Thoracic aorta (tissue), 2 donors: Measurements from ENCODE around the gene KLC4. TPM values are rescaled to one million over a fixed set of nuclear protein-coding genes. Genes with fewer than 3 reads are reported as not detected.
"Not testable (repeated sequence)": the region's sequence is repeated elsewhere in the genome, so short reads cannot be mapped to it uniquely, and the experiment has no call there.

Experiments used
- ATAC-seq: fragments of 150-250 bp; one replicate; pipeline ENCODE4 v1.8.0; 2017; ENCODE audit warnings: low read depth; ENCODE audit not compliant: insufficient number of reproducible peaks, low FRiP score
- DNase-seq: peaks from one replicate; pipeline ENCODE4 v3.0.0-alpha.2; 2020; ENCODE audit warnings: low spot score
- H3K27ac ChIP-seq, 2 donors: fragments of 200-600 bp; sonication (generic); 1 replicate in 1 of 2; 2 replicates in 1 of 2; pipeline ENCODE4 v1.5.1; 2016; ENCODE audit warnings: mild to moderate bottlenecking in 2 of 2, moderate library complexity in 2 of 2
- H3K27me3 ChIP-seq: fragments of 200-600 bp; sonication (generic); replicated peaks from 2 replicates; pipeline ENCODE4 v1.6.0; 2016; ENCODE audit warnings: mild to moderate bottlenecking; ENCODE audit not compliant: insufficient read depth
- H3K36me3 ChIP-seq: fragments of 200-600 bp; sonication (generic); one replicate; pipeline ENCODE4 v1.5.1; 2016
- H3K4me1 ChIP-seq, 2 donors: fragments of 200-600 bp; sonication (generic); 1 replicate in 1 of 2; 2 replicates in 1 of 2; pipeline versions ENCODE4 v1.5.1 to v1.6.0; 2016; ENCODE audit warnings: low read depth in 2 of 2, mild to moderate bottlenecking in 1 of 2; ENCODE audit not compliant: control insufficient read depth in 1 of 2
- H3K4me3 ChIP-seq: fragments of 200-600 bp; sonication (generic); 2 replicates; pipeline ENCODE4 v1.5.1; 2016; ENCODE audit warnings: mild to moderate bottlenecking
- H3K9me3 ChIP-seq: fragments of 200-600 bp; sonication (generic); 2 replicates; pipeline ENCODE4 v1.5.1; 2016
- total RNA-seq, 2 donors: library from RNA; depleted of rRNA; stranded (reverse); fragments of >200 nt; gene quantifications; one replicate each; pipeline versions ENCODE4 v1.1.0 to v1.2.3, GENCODE V29; 2016
- TF ChIP-seq, protein P1 (sequence below): fragments of 200-600 bp; sonication (generic); IDR thresholded peaks from one replicate; pipeline ENCODE4 v1.5.1; 2019; ENCODE audit warnings: antibody characterized with exemption

The KLC4 gene
- total RNA-seq, 2 donors from 2014 or later = 22.9 to 33.5 TPM

DNA sequence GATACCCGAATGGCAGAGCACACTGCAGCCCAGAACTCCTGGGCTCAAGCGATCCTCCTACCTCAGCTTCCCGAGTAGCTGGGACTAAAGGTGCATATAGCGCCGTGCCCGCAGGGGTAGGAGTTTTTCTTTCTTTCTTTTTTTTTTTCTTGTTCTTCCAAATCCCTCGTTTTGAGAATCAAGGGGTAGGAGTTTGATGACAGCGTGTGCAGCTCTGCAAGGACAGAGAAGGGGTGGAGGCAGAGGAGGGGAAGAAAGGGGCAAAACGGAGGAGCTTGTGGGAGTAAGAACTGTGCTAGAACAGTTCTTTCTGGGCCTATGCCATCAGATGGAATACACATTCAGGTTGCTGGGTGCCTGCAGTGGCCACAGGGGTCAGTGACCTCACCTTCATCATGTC lies 22.7 kb upstream of the KLC4 start:
- H3K4me3 ChIP-seq = no peak overlapping the region
- TF ChIP-seq, protein P1, sequence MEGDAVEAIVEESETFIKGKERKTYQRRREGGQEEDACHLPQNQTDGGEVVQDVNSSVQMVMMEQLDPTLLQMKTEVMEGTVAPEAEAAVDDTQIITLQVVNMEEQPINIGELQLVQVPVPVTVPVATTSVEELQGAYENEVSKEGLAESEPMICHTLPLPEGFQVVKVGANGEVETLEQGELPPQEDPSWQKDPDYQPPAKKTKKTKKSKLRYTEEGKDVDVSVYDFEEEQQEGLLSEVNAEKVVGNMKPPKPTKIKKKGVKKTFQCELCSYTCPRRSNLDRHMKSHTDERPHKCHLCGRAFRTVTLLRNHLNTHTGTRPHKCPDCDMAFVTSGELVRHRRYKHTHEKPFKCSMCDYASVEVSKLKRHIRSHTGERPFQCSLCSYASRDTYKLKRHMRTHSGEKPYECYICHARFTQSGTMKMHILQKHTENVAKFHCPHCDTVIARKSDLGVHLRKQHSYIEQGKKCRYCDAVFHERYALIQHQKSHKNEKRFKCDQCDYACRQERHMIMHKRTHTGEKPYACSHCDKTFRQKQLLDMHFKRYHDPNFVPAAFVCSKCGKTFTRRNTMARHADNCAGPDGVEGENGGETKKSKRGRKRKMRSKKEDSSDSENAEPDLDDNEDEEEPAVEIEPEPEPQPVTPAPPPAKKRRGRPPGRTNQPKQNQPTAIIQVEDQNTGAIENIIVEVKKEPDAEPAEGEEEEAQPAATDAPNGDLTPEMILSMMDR = no peak
- no peaks in the 10 kb centered on the region for H3K9me3 ChIP-seq
- H3K27me3 ChIP-seq = no peaks in the 10 kb centered on the region
- DNase-seq (no peak), ATAC-seq (no peak)
- no peak overlapping the region for H3K27ac ChIP-seq
- no peaks in the 10 kb centered on the region for H3K4me1 ChIP-seq
- peaks cover 31% of the 10 kb centered on the region for H3K36me3 ChIP-seq

DNA sequence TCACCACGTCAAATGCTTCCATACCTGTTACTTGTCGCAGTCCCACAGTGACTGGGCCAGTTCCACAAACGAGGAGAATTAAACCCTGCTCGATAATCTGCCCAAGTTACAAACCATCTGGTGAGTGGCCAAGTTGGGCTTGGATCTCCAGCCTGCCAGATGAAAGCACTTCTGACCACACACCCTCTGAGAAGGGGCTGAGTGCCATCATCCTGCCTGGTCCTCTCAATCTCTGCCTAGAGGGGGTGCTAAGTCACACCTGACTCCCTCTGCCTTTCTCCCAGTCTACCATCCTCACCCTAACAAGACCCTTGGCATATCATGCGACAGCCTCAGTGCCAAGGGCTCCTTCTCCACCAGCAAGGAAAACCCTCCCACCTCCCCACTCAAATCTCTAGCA lies 22.2 kb upstream of the KLC4 start:
- no peak overlapping the region for H3K27ac ChIP-seq
- TF ChIP-seq, protein P1 = no peak
- H3K4me1 ChIP-seq = no peaks in the 10 kb centered on the region
- H3K4me3 ChIP-seq = no peak overlapping the region
- no peaks in the 10 kb centered on the region for H3K27me3 ChIP-seq
- DNase-seq (no peak), ATAC-seq (no peak)
- H3K9me3 ChIP-seq = no peaks in the 10 kb centered on the region
- peaks cover 31% of the 10 kb centered on the region for H3K36me3 ChIP-seq

DNA sequence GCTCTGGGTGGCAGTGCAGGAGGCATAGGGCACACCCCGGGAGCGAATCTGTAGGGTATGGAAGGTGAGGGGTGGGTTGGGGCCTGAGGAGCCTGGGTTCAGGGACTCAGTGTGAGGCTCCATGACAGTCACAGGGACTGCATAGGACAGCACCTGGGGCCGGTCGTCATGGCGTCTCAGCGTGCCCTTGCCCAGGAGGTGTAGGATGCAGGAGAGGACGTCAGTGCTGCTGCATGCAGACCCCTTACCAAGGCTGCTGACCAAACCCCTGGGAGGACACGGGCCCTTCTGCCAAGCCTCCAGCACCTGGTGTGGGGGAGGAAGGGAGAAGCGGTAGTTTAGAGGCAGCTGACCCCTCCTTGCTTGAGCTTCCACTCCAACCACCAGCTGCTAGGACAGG lies 21.7 kb upstream of the KLC4 start:
- no peak overlapping the region for H3K4me3 ChIP-seq
- H3K36me3 ChIP-seq = peaks cover 35% of the 10 kb centered on the region
- H3K27me3 ChIP-seq = no peaks in the 10 kb centered on the region
- TF ChIP-seq, protein P1 = no peak
- DNase-seq = no peak
- no peaks in the 10 kb centered on the region for H3K4me1 ChIP-seq
- no peaks in the 10 kb centered on the region for H3K9me3 ChIP-seq
- H3K27ac ChIP-seq = no peak overlapping the region
- no peak for ATAC-seq

DNA sequence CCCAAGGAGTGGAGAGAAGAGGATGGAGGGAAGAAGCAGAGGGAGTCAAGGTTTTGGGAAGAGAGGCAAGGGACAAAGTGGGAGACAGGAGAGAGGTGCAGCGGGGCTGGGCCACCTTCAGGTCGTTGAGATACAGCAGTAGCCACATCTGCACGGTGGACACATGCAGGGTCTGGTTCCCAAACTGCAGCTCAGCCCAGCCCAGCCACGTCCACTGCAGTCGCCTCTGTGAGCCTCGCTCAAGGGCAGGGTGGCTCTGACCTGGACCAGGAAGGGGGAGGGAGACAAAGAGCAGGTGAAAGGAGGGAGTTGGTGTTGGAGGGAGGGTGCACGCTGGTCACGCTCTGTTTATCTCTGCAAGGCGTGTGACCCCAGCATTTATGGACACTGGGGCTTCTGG lies 20.7 kb upstream of the KLC4 start:
- TF ChIP-seq, protein P1 = no peak
- no peak for ATAC-seq
- H3K36me3 ChIP-seq = peaks cover 44% of the 10 kb centered on the region
- DNase-seq = no peak
- H3K4me1 ChIP-seq = no peaks in the 10 kb centered on the region
- no peaks in the 10 kb centered on the region for H3K27me3 ChIP-seq
- H3K9me3 ChIP-seq = no peaks in the 10 kb centered on the region
- H3K27ac ChIP-seq = no peak overlapping the region
- no peak overlapping the region for H3K4me3 ChIP-seq

DNA sequence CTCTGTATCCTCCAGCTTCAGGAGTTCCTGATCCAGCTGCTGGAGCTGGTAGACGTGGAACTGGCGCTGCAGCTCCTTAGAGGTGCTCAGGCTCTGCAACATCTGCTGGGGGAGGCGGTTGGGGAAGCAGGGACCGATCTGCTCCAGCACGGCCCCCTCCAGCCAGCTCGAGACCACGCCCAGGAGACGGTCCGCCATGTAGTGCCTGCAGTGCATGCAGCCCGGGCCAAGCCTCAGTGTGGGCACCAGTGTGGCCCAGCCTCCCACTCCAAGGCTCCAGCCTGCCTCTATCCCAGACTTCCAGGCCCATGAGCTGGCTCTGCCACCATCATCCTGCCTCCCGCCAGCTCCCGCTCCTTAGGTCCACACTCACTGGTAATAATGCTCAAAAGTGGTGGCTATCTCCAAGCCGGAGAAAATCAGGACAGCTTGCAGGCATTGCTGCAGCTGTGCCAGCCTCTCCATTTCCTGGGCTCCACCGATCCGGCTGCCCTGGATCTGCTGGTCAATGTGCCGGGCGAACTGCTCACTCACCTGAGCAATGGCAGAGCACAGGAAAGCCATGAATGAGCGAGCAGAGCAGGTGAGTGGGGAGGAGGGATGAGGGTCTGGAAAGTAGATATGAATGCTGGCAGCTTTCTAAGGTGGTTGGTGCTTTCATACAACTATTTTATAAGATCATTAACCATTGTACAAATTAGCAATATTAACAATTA lies 18.7 kb upstream of the KLC4 start:
- DNase-seq (no peak), ATAC-seq (no peak)
- TF ChIP-seq, protein P1 = no peak
- no peaks in the 10 kb centered on the region for H3K9me3 ChIP-seq
- H3K27ac ChIP-seq = no peak overlapping the region
- H3K36me3 ChIP-seq = peaks cover 45% of the 10 kb centered on the region
- H3K27me3 ChIP-seq = no peaks in the 10 kb centered on the region
- H3K4me1 ChIP-seq = no peaks in the 10 kb centered on the region
- H3K4me3 ChIP-seq = no peak overlapping the region

DNA sequence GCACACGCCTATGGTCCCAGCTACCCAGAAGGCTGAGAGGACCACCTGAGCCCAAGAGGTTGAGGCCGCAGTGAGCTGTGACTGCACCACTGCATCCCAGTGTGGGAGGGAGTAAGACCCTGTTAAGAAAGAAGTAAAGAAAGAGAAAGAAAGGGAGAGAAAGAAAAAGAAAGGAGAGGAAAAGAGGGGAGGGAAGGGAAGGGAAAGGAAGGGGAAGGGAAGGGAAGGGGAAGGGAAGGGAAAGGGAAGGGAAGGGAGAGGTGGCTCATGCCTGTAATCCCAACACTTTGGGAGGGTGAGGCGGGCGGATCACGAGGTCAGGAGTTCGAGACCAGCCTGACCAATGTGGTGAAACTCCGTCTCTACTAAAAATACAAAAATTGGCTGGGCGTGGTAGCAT lies 18.0 kb upstream of the KLC4 start:
- not testable (repeated sequence) for DNase-seq, H3K4me1 ChIP-seq, H3K4me3 ChIP-seq, H3K27ac ChIP-seq, H3K27me3 ChIP-seq, ATAC-seq, H3K9me3 ChIP-seq
- H3K36me3 ChIP-seq = peaks cover 48% of the 10 kb centered on the region
